Measurements from ENCODE around the gene PRAMEF20. TPM values are rescaled to one million over a fixed set of nuclear protein-coding genes. Genes with fewer than 3 reads are reported as not detected.
"Not testable (repeated sequence)": the region's sequence is repeated elsewhere in the genome, so short reads cannot be mapped to it uniquely, and the experiment has no call there.

PRAMEF20 gene
- total and polyA plus RNA-seq, 4 donors = not detected

GRCh38 chr1:13395311-13395710 lies 14.9 kb upstream of the PRAMEF20 start:
- H3K9me3 ChIP-seq (ENCODE audit: control insufficient read depth, insufficient read depth, low read length); H3K27ac ChIP-seq (ENCODE audit: low read depth, low read length); H3K27me3 ChIP-seq (ENCODE audit: control insufficient read depth, insufficient read depth, low read length); H3K36me3 ChIP-seq (ENCODE audit: control insufficient read depth, insufficient read depth, low read length); H3K4me1 ChIP-seq (ENCODE audit: control insufficient read depth, insufficient read depth, low read length); DNase-seq (ENCODE audit: low read depth in 4 of 6, low spot score in 6 of 6); H3K4me3 ChIP-seq (ENCODE audit: low read depth, low read length): not testable (repeated sequence)
- WGBS (ENCODE audit: insufficient coverage) = 100% methylated on average over 1 of the region's 22 CpGs

GRCh38 chr1:13407811-13408210 lies 2.4 kb upstream of the PRAMEF20 start:
- no peaks in the 10 kb centered on the region for H3K9me3 ChIP-seq (ENCODE audit: control insufficient read depth, insufficient read depth, low read length)
- H3K4me3 ChIP-seq (ENCODE audit: low read depth, low read length) = no peak overlapping the region
- 43% methylated on average over 3 of the region's 4 CpGs for WGBS (ENCODE audit: insufficient coverage)
- no peaks in the 10 kb centered on the region for H3K36me3 ChIP-seq (ENCODE audit: control insufficient read depth, insufficient read depth, low read length)
- no peak for DNase-seq (ENCODE audit: low read depth in 4 of 6, low spot score in 6 of 6)
- no peaks in the 10 kb centered on the region for H3K4me1 ChIP-seq (ENCODE audit: control insufficient read depth, insufficient read depth, low read length)
- H3K27me3 ChIP-seq (ENCODE audit: control insufficient read depth, insufficient read depth, low read length) = no peaks in the 10 kb centered on the region
- no peak overlapping the region for H3K27ac ChIP-seq (ENCODE audit: low read depth, low read length)

GRCh38 chr1:13430495-13430894 lies 20.2 kb downstream of the PRAMEF20 start:
- no peaks in the 10 kb centered on the region for H3K4me1 ChIP-seq (ENCODE audit: control insufficient read depth, insufficient read depth, low read length)
- WGBS (ENCODE audit: insufficient coverage) = 93% methylated on average over 13 of the region's 13 CpGs
- no peaks in the 10 kb centered on the region for H3K36me3 ChIP-seq (ENCODE audit: control insufficient read depth, insufficient read depth, low read length)
- no peak for DNase-seq (ENCODE audit: low read depth in 4 of 6, low spot score in 6 of 6)
- no peaks in the 10 kb centered on the region for H3K27me3 ChIP-seq (ENCODE audit: control insufficient read depth, insufficient read depth, low read length)
- H3K9me3 ChIP-seq (ENCODE audit: control insufficient read depth, insufficient read depth, low read length) = no peaks in the 10 kb centered on the region
- no peak overlapping the region for H3K27ac ChIP-seq (ENCODE audit: low read depth, low read length)
- H3K4me3 ChIP-seq (ENCODE audit: low read depth, low read length) = no peak overlapping the region

GRCh38 chr1:13432251-13432650 lies 22.0 kb downstream of the PRAMEF20 start:
- Histone ChIP-seq H3K36me3 (ENCODE audit: control insufficient read depth, insufficient read depth, low read length) (no peaks in the 10 kb centered on the region), H3K27me3 (ENCODE audit: control insufficient read depth, insufficient read depth, low read length) (no peaks in the 10 kb centered on the region), H3K27ac (ENCODE audit: low read depth, low read length) (no peak overlapping the region), H3K4me1 (ENCODE audit: control insufficient read depth, insufficient read depth, low read length) (no peaks in the 10 kb centered on the region), H3K4me3 (ENCODE audit: low read depth, low read length) (no peak overlapping the region), H3K9me3 (ENCODE audit: control insufficient read depth, insufficient read depth, low read length) (no peaks in the 10 kb centered on the region)
- DNase-seq (ENCODE audit: low read depth in 4 of 6, low spot score in 6 of 6) = peak in 1 of 6 donors; percentile 10
- 43% methylated on average over 3 of the region's 3 CpGs for WGBS (ENCODE audit: insufficient coverage)

GRCh38 chr1:13433694-13434358 lies 23.6 kb downstream of the PRAMEF20 start:
- not testable (repeated sequence) for DNase-seq (ENCODE audit: low read depth in 4 of 6, low spot score in 6 of 6); H3K36me3 ChIP-seq (ENCODE audit: control insufficient read depth, insufficient read depth, low read length); H3K4me1 ChIP-seq (ENCODE audit: control insufficient read depth, insufficient read depth, low read length); H3K27ac ChIP-seq (ENCODE audit: low read depth, low read length); H3K27me3 ChIP-seq (ENCODE audit: control insufficient read depth, insufficient read depth, low read length); H3K4me3 ChIP-seq (ENCODE audit: low read depth, low read length); H3K9me3 ChIP-seq (ENCODE audit: control insufficient read depth, insufficient read depth, low read length)
- WGBS (ENCODE audit: insufficient coverage) = 94% methylated on average over 31 of the region's 32 CpGs

GRCh38 chr1:13435458-13435857 lies 25.2 kb downstream of the PRAMEF20 start:
- 71% methylated on average over 1 of the region's 3 CpGs for WGBS (ENCODE audit: insufficient coverage)
- no peaks in the 10 kb centered on the region for H3K9me3 ChIP-seq (ENCODE audit: control insufficient read depth, insufficient read depth, low read length)
- peak in 1 of 6 donors; percentile 65 for DNase-seq (ENCODE audit: low read depth in 4 of 6, low spot score in 6 of 6)
- no peaks in the 10 kb centered on the region for H3K36me3 ChIP-seq (ENCODE audit: control insufficient read depth, insufficient read depth, low read length)
- no peaks in the 10 kb centered on the region for H3K27me3 ChIP-seq (ENCODE audit: control insufficient read depth, insufficient read depth, low read length)
- H3K27ac ChIP-seq (ENCODE audit: low read depth, low read length) = no peak overlapping the region
- no peak overlapping the region for H3K4me3 ChIP-seq (ENCODE audit: low read depth, low read length)
- H3K4me1 ChIP-seq (ENCODE audit: control insufficient read depth, insufficient read depth, low read length) = no peaks in the 10 kb centered on the region

GRCh38 chr1:13439104-13439783 lies 29.0 kb downstream of the PRAMEF20 start:
- not testable (repeated sequence) for H3K4me3 ChIP-seq (ENCODE audit: low read depth, low read length); H3K27me3 ChIP-seq (ENCODE audit: control insufficient read depth, insufficient read depth, low read length); H3K36me3 ChIP-seq (ENCODE audit: control insufficient read depth, insufficient read depth, low read length); DNase-seq (ENCODE audit: low read depth in 4 of 6, low spot score in 6 of 6); H3K4me1 ChIP-seq (ENCODE audit: control insufficient read depth, insufficient read depth, low read length); H3K9me3 ChIP-seq (ENCODE audit: control insufficient read depth, insufficient read depth, low read length); H3K27ac ChIP-seq (ENCODE audit: low read depth, low read length)
- 97% methylated on average over 24 of the region's 49 CpGs for whole genome bisulfite sequencing (ENCODE audit: insufficient coverage)

- peak in 2 of 6 donors; percentile 30 to 70 for DNase-seq (ENCODE audit: low read depth in 4 of 6, low spot score in 6 of 6)
- H3K4me1 ChIP-seq (ENCODE audit: control insufficient read depth, insufficient read depth, low read length) = peaks cover 6% of the 10 kb centered on the region
- H3K27me3 ChIP-seq (ENCODE audit: control insufficient read depth, insufficient read depth, low read length) = no peaks in the 10 kb centered on the region
- no peaks in the 10 kb centered on the region for H3K36me3 ChIP-seq (ENCODE audit: control insufficient read depth, insufficient read depth, low read length)
- no peak overlapping the region for H3K27ac ChIP-seq (ENCODE audit: low read depth, low read length)
- no peak overlapping the region for H3K4me3 ChIP-seq (ENCODE audit: low read depth, low read length)
- 0% methylated on average over 1 of the region's 10 CpGs for WGBS (ENCODE audit: insufficient coverage)
- H3K9me3 ChIP-seq (ENCODE audit: control insufficient read depth, insufficient read depth, low read length) = no peaks in the 10 kb centered on the region
Observed at GRCh38 chr1:13443335-13443979, 33.2 kb downstream of the PRAMEF20 start.

- no peaks in the 10 kb centered on the region for H3K36me3 ChIP-seq (ENCODE audit: control insufficient read depth, insufficient read depth, low read length)
- H3K4me3 ChIP-seq (ENCODE audit: low read depth, low read length) = no peak overlapping the region
- no peaks in the 10 kb centered on the region for H3K4me1 ChIP-seq (ENCODE audit: control insufficient read depth, insufficient read depth, low read length)
Observed at GRCh38 chr1:13450204-13450603, 40.0 kb downstream of the PRAMEF20 start.

More at GRCh38 chr1:13450204-13450603, 40.0 kb downstream of the PRAMEF20 start:
- Histone ChIP-seq H3K9me3 (ENCODE audit: control insufficient read depth, insufficient read depth, low read length) (no peaks in the 10 kb centered on the region), H3K27ac (ENCODE audit: low read depth, low read length) (no peak overlapping the region), H3K27me3 (ENCODE audit: control insufficient read depth, insufficient read depth, low read length) (no peaks in the 10 kb centered on the region)
- 79% methylated on average over 6 of the region's 7 CpGs for WGBS (ENCODE audit: insufficient coverage)
- DNase-seq (ENCODE audit: low read depth in 4 of 6, low spot score in 6 of 6) = no peak
